Heart right ventricle (tissue), 16 donors: ENCODE data around the gene CHRNA4. TPM values are rescaled to one million over a fixed set of nuclear protein-coding genes. Genes with fewer than 3 reads are reported as not detected.

Source experiments
- ATAC-seq, 8 donors: fragments of 200-7000 bp; cut with Tn5 transposase; one replicate each; pipeline ENCODE4 v1.9.1; 2020; ENCODE audit warnings: mild to moderate bottlenecking in 8 of 8, moderate library complexity in 8 of 8, moderate number of reproducible peaks in 1 of 8
- DNase-seq, 2 donors: peaks; one replicate each; pipeline ENCODE4 v3.0.0-alpha.2; 2020
- H3K27ac ChIP-seq, 10 donors: fragments of 200-600 bp; sonication (generic) in 2 of 10; one replicate each; pipeline versions ENCODE4 v1.5.0 to v1.8.0; 2020 to 2022; ENCODE audit warnings: mild to moderate bottlenecking in 3 of 10
- H3K27me3 ChIP-seq, 7 donors: fragments of 200-600 bp; one replicate each; pipeline ENCODE4 v1.8.0; 2021 to 2022; ENCODE audit warnings: mild to moderate bottlenecking in 2 of 7
- H3K36me3 ChIP-seq, 9 donors: fragments of 200-600 bp; sonication (generic) in 1 of 9; one replicate each; pipeline versions ENCODE4 v1.5.0 to v1.8.0; 2020 to 2022; ENCODE audit warnings: mild to moderate bottlenecking in 2 of 9
- H3K4me1 ChIP-seq, 9 donors: fragments of 200-600 bp; sonication (generic) in 1 of 9; one replicate each; pipeline versions ENCODE4 v1.5.0 to v1.8.0; 2020 to 2022; ENCODE audit warnings: mild to moderate bottlenecking in 4 of 9
- H3K4me3 ChIP-seq, 10 donors: fragments of 200-600 bp; sonication (generic) in 2 of 10; one replicate each; pipeline versions ENCODE4 v1.5.0 to v1.8.0; 2020 to 2022; ENCODE audit warnings: mild to moderate bottlenecking in 7 of 10, moderate library complexity in 2 of 10
- H3K9me3 ChIP-seq, 11 donors: fragments of 200-600 bp in 10 of 11; sonication (generic) in 2 of 11; one replicate each; pipeline versions ENCODE4 v1.5.0 to v1.8.0; 2013 to 2022; ENCODE audit warnings: mild to moderate bottlenecking in 2 of 11, control low read depth in 1 of 11, moderate library complexity in 1 of 11
- CTCF ChIP-seq, 9 donors: fragments of 200-600 bp; sonication (generic) in 2 of 9; IDR thresholded peaks; one replicate each; pipeline versions ENCODE4 v1.5.0 to v1.8.0; 2021 to 2022; ENCODE audit warnings: antibody characterized with exemption in 9 of 9, mild to moderate bottlenecking in 5 of 9, moderate library complexity in 1 of 9
- WGBS, 2 donors: extraction: QIAGEN DNeasy Blood & Tissue Kit; methylation state at CpG; one replicate each; pipeline ENCODE4 v1.1.7; 2013; ENCODE audit warnings: inconsistent platforms in 1 of 2; 5-methylcytosine and 5-hydroxymethylcytosine counted together
- intact Hi-C, 10 donors: fragments of 100-400 bp; cut with DNase I; formaldehyde crosslinking; loops; one replicate each; pipeline versions ENCODE4 v1.11.1 to v1.14.2; 2022
- polyA plus RNA-seq, 2 donors: library from polyadenylated mRNA; stranded (reverse); fragments of 200-250 nt; gene quantifications; one replicate each; pipeline ENCODE4 v1.2.3, GENCODE V29; 2013
- total RNA-seq, 10 donors: library from RNA; stranded (reverse); fragmentation: NEBNext Ultra II Directional in 3 of 10; extraction: Animal tissue kit (Norgen Biotek cat#: 25700) in 3 of 10; gene quantifications; one replicate each; pipeline versions ENCODE4 v1.2.1 to v1.2.4, GENCODE V29; 2021 to 2023
- donor health status: Arrhythmogenic right ventricular cardiomyopathy.
- donor health status: ischemic (EF 13 %, LVEDD 7.1; RV severe dilation, severe dysfunction).
- donor health status: healthy with polysubstance abuse.
- donor health status: DM: no; HTN: yes; CAD: no.
- donor health status: DM: no; HTN: no; CAD: no.
- donor health status: ischemic (EF 25% LVEDD 6.9; RV normal size, moderate dysfunction).
- donor health status: ischemic (EF 25% LVEDD 5.7; RV mildly dilated, moderate dysfunction).
- donor health status: healthy.
- donor health status: DM: yes; HTN: yes; CAD: no.
- donor health status: Ischemic cardiomyopathy.
- donor health status: ischemic (EF 35%, LVEDD 5.7; RV mildly dilated, moderate dysfunction).
- donor health status: nonischemic (EF 11% LVEDD 7.7; RV severe dilation, severe dysfunction).
- donor health status: DM: yes; HTN: yes; CAD: no.
- donor health status: PGD.
- donor health status: ischemic (EF 29% LVEDD 5.4; RV normal size, mild dysfunction).
- donor health status: nonischemic (EF 23%, LVEDD 6.1; RV moderate dilation, normal function).

The CHRNA4 gene
- total and polyA plus RNA-seq, 12 donors = 0.06 to 1.5 (median 0.90) TPM; not detected in 4

DNA sequence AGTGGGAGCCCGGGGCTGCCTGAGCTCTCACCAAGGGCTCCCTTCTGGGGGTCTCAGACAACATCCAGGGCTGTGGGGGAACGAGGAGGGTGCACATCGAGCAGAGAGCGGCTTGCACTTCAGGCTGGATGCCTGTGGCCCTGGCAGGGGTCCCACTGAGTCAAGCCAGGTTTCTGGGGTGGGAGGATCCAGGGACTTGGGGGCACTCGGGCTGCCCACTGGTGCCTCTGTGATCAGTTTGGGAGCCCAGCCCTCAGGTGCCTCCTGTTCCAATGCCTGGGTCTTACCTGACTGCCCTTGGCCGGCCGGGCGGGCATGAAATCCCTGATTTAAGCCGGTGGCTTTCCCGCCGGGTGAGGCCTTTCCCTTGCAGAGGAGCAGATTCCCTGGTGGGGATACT, 67.7 kb downstream of the CHRNA4 start:
- ATAC-seq (no peak), DNase-seq (peak in 1 of 2 donors; percentile 13)
- H3K4me1 ChIP-seq = peaks cover 0 to 10% (median 0%) of the 10 kb centered on the region in 9 donors
- H3K27ac ChIP-seq = no peak overlapping the region
- TF ChIP-seq CTCF (IDR thresholded peaks at IDR 0.05) = no peak
- no peak overlapping the region for H3K4me3 ChIP-seq
- intact Hi-C loops = no loop called here
- H3K27me3 ChIP-seq = peaks cover 8 to 59% (median 46%) of the 10 kb centered on the region in 7 donors
- peaks cover 0 to 14% (median 3%) of the 10 kb centered on the region in 9 donors for H3K36me3 ChIP-seq
- no peaks in the 10 kb centered on the region for H3K9me3 ChIP-seq
- 55 to 63% methylated on average over 11 of the region's 11 CpGs for WGBS, 2 donors

Other genes with a start within 250 kb of the CHRNA4 start
- 10 to 100 TPM; 18.3 to 31.6 (median 21.7) TPM for gene YTHDF1, start 145.2 kb downstream of the CHRNA4 start, total RNA-seq
- gene YTHDF1, start 145.2 kb downstream of the CHRNA4 start, polyA plus RNA-seq = 10 to 100 TPM; 15.3 to 19.8 TPM
- 1 to 10 TPM in 1 of 10 donors, under 1 TPM in 4, not detected in 5; 0.21 to 2.1 (median 0.37) TPM for gene BIRC7, start 125.4 kb downstream of the CHRNA4 start, total RNA-seq
- not detected for gene BIRC7, start 125.4 kb downstream of the CHRNA4 start, polyA plus RNA-seq
- gene NKAIN4, start 106.9 kb downstream of the CHRNA4 start, total RNA-seq = not detected
- gene NKAIN4, start 106.9 kb downstream of the CHRNA4 start, polyA plus RNA-seq = under 1 TPM in 1 of 2 donors, not detected in 1; 0.04 TPM
- gene ARFGAP1, start 88.5 kb downstream of the CHRNA4 start, total RNA-seq = 10 to 100 TPM; 20.4 to 40.4 (median 28.4) TPM
- 10 to 100 TPM; 46.2 to 72.6 TPM for gene ARFGAP1, start 88.5 kb downstream of the CHRNA4 start, polyA plus RNA-seq
- under 1 TPM in 2 of 10 donors, not detected in 8; 0.26 to 0.30 TPM for gene COL20A1, start 68.2 kb downstream of the CHRNA4 start, total RNA-seq
- gene COL20A1, start 68.2 kb downstream of the CHRNA4 start, polyA plus RNA-seq = not detected
- 1 to 10 TPM in 3 of 10 donors, under 1 TPM in 1, not detected in 6; 0.26 to 3.8 (median 1.9) TPM for gene KCNQ2, start 111.3 kb upstream of the CHRNA4 start, total RNA-seq
- under 1 TPM in 1 of 2 donors, not detected in 1; 0.03 TPM for gene KCNQ2, start 111.3 kb upstream of the CHRNA4 start, polyA plus RNA-seq
- gene EEF1A2, start 137.7 kb upstream of the CHRNA4 start, total RNA-seq = 1,000 to 10,000 TPM; 1,074 to 1,437 (median 1,307) TPM
- 1,000 to 10,000 TPM in 1 of 2 donors, 100 to 1,000 TPM in 1; 881 to 1,465 TPM for gene EEF1A2, start 137.7 kb upstream of the CHRNA4 start, polyA plus RNA-seq
- 100 to 1,000 TPM; 186 to 433 (median 269) TPM for gene PPDPF, start 159.4 kb upstream of the CHRNA4 start, total RNA-seq
- gene PPDPF, start 159.4 kb upstream of the CHRNA4 start, polyA plus RNA-seq = 100 to 1,000 TPM; 261 to 324 TPM
- under 1 TPM in 2 of 10 donors, not detected in 8; 0.06 to 0.28 TPM for gene PTK6, start 176.0 kb upstream of the CHRNA4 start, total RNA-seq
- under 1 TPM in 1 of 2 donors, not detected in 1; 0.03 TPM for gene PTK6, start 176.0 kb upstream of the CHRNA4 start, polyA plus RNA-seq
- gene SRMS, start 186.4 kb upstream of the CHRNA4 start, total RNA-seq = not detected
- gene SRMS, start 186.4 kb upstream of the CHRNA4 start, polyA plus RNA-seq = not detected
- under 1 TPM in 4 of 10 donors, not detected in 6; 0.09 to 0.23 (median 0.16) TPM for gene FNDC11, start 192.8 kb upstream of the CHRNA4 start, total RNA-seq
- under 1 TPM; 0.19 to 0.29 TPM for gene FNDC11, start 192.8 kb upstream of the CHRNA4 start, polyA plus RNA-seq
- gene HELZ2, start 212.9 kb upstream of the CHRNA4 start, total RNA-seq = 10 to 100 TPM; 10.8 to 34.3 (median 12.7) TPM
- 10 to 100 TPM in 1 of 2 donors, 1 to 10 TPM in 1; 4.8 to 12.2 TPM for gene HELZ2, start 212.9 kb upstream of the CHRNA4 start, polyA plus RNA-seq